HG02852 (cell line): Measurements from ENCODE around the gene GOSR1.
"Not testable (repeated sequence)": the region's sequence is repeated elsewhere in the genome, so short reads cannot be mapped to it uniquely, and the experiment has no call there.

Experiments
- ATAC-seq: cut with Tn5 transposase; IDR thresholded peaks from one replicate; pipeline ENCODE4 v1.9.1; 2021; ENCODE audit warnings: mild to moderate bottlenecking, moderate library complexity; ENCODE audit not compliant: unreplicated experiment

GOSR1 gene

GRCh38 chr17:30559656-30560055 lies 82.4 kb downstream of the GOSR1 start:
- ATAC-seq: no peak

GRCh38 chr17:30560117-30561026 lies 83.2 kb downstream of the GOSR1 start:
- not testable (repeated sequence) for ATAC-seq

GRCh38 chr17:30561766-30562165 lies 84.6 kb downstream of the GOSR1 start:
- not testable (repeated sequence) for ATAC-seq

- not testable (repeated sequence) for ATAC-seq
Measured at GRCh38 chr17:30563131-30563904, 86.1 kb downstream of the GOSR1 start.

- ATAC-seq: not testable (repeated sequence)
Measured at GRCh38 chr17:30563905-30564390, 86.7 kb downstream of the GOSR1 start.

- ATAC-seq: not testable (repeated sequence)
Measured at GRCh38 chr17:30564422-30565072, 87.3 kb downstream of the GOSR1 start.

GRCh38 chr17:30565073-30565935 lies 88.1 kb downstream of the GOSR1 start:
- ATAC-seq: no peak

- not testable (repeated sequence) for ATAC-seq
Measured at GRCh38 chr17:30566104-30566503, 88.9 kb downstream of the GOSR1 start.

GRCh38 chr17:30566516-30567225 lies 89.5 kb downstream of the GOSR1 start:
- ATAC-seq: not testable (repeated sequence)

GRCh38 chr17:30567231-30568116 lies 90.3 kb downstream of the GOSR1 start:
- no peak for ATAC-seq

- ATAC-seq: no peak
Measured at GRCh38 chr17:30568117-30568430, 90.9 kb downstream of the GOSR1 start.

GRCh38 chr17:30569531-30570175 lies 92.4 kb downstream of the GOSR1 start:
- ATAC-seq: not testable (repeated sequence)

GRCh38 chr17:30570191-30570590 lies 93.0 kb downstream of the GOSR1 start:
- no peak for ATAC-seq

GRCh38 chr17:30570596-30571265 lies 93.5 kb downstream of the GOSR1 start:
- ATAC-seq: no peak

GRCh38 chr17:30571404-30571803 lies 94.2 kb downstream of the GOSR1 start:
- not testable (repeated sequence) for ATAC-seq

GRCh38 chr17:30571921-30572320 lies 94.7 kb downstream of the GOSR1 start:
- no peak for ATAC-seq
